H9 (cell line): ENCODE results near the gene MKX. TPM values are rescaled to one million over a fixed set of nuclear protein-coding genes. Genes with fewer than 3 reads are reported as not detected.

Experiments used
- DNase-seq: peaks from one replicate; pipeline ENCODE4 v3.0.0-alpha.2; 2017
- H2AFZ ChIP-seq: one replicate; pipeline ENCODE4 v1.6.1; 2013; ENCODE audit warnings: mild to moderate bottlenecking, low read length, control low read depth, moderate library complexity
- H2AK5ac ChIP-seq: 2 replicates; pipeline ENCODE4 v1.6.1; 2013; ENCODE audit warnings: low read length, control low read depth, mixed read lengths; ENCODE audit not compliant: insufficient read length
- H2BK120ac ChIP-seq: one replicate; pipeline ENCODE4 v1.6.1; 2013; ENCODE audit warnings: low read depth, mild to moderate bottlenecking, low read length, control low read depth, inconsistent platforms; ENCODE audit not compliant: poor library complexity, severe bottlenecking
- H2BK12ac ChIP-seq: 2 replicates; pipeline ENCODE4 v1.6.1; 2013; ENCODE audit warnings: low read length, control low read depth, mixed read lengths, low read depth; ENCODE audit not compliant: insufficient read length
- H2BK15ac ChIP-seq: 2 replicates; pipeline ENCODE4 v1.6.1; 2013; ENCODE audit warnings: low read depth, low read length, control low read depth
- H2BK20ac ChIP-seq: one replicate; pipeline ENCODE4 v1.6.1; 2013; ENCODE audit warnings: low read depth, mild to moderate bottlenecking, low read length, control low read depth, inconsistent platforms; ENCODE audit not compliant: poor library complexity, severe bottlenecking
- H2BK5ac ChIP-seq: 2 replicates; pipeline ENCODE4 v1.6.1; 2013; ENCODE audit warnings: low read length, control low read depth, mixed read lengths; ENCODE audit not compliant: insufficient read length
- H3K14ac ChIP-seq: 2 replicates; pipeline ENCODE4 v1.6.1; 2013; ENCODE audit warnings: low read length, control low read depth; ENCODE audit not compliant: insufficient read depth
- H3K18ac ChIP-seq: 2 replicates; pipeline ENCODE4 v1.6.1; 2013; ENCODE audit warnings: low read depth, mild to moderate bottlenecking, mixed read lengths, low read length, control low read depth; ENCODE audit not compliant: insufficient read length
- H3K23ac ChIP-seq: 2 replicates; pipeline ENCODE4 v1.6.1; 2013; ENCODE audit warnings: low read length, control low read depth, mixed read lengths, low read depth; ENCODE audit not compliant: insufficient read length
- H3K23me2 ChIP-seq: 2 replicates; pipeline ENCODE4 v1.6.1; 2013; ENCODE audit warnings: low read depth, mild to moderate bottlenecking, mixed read lengths, low read length, control low read depth; ENCODE audit not compliant: insufficient read length, poor library complexity, severe bottlenecking
- H3K27ac ChIP-seq: 2 replicates; pipeline ENCODE4 v1.5.1; 2013; ENCODE audit warnings: low read length, control low read depth, mixed read lengths, low read depth; ENCODE audit not compliant: insufficient read length
- H3K27me3 ChIP-seq: 2 replicates; pipeline ENCODE4 v1.6.1; 2013; ENCODE audit warnings: low read length, control low read depth, inconsistent platforms; ENCODE audit not compliant: insufficient read depth
- H3K4ac ChIP-seq: 2 replicates; pipeline ENCODE4 v1.6.1; 2013; ENCODE audit warnings: low read depth, mild to moderate bottlenecking, control low read depth, inconsistent platforms, low read length, moderate library complexity
- H3K4me1 ChIP-seq: 2 replicates; pipeline ENCODE4 v1.6.1; 2013; ENCODE audit warnings: low read length, control low read depth, inconsistent platforms; ENCODE audit not compliant: insufficient read depth
- H3K4me2 ChIP-seq: 2 replicates; pipeline ENCODE4 v1.6.1; 2013; ENCODE audit warnings: low read length, control low read depth, mixed read lengths; ENCODE audit not compliant: insufficient read length, insufficient read depth
- H3K56ac ChIP-seq: 2 replicates; pipeline ENCODE4 v1.6.1; 2013; ENCODE audit warnings: low read depth, mild to moderate bottlenecking, mixed read lengths, low read length, control low read depth; ENCODE audit not compliant: insufficient read length
- H3K79me1 ChIP-seq: 2 replicates; pipeline ENCODE4 v1.6.1; 2013; ENCODE audit warnings: low read depth, mild to moderate bottlenecking, moderate library complexity, low read length, control low read depth, inconsistent platforms; ENCODE audit not compliant: insufficient read depth, poor library complexity, severe bottlenecking
- H3K79me2 ChIP-seq: 2 replicates; pipeline ENCODE4 v1.6.1; 2013; ENCODE audit warnings: low read length, control low read depth, inconsistent platforms; ENCODE audit not compliant: insufficient read depth
- H3K9ac ChIP-seq: 2 replicates; pipeline ENCODE4 v1.6.1; 2013; ENCODE audit warnings: low read length, control low read depth, mixed read lengths; ENCODE audit not compliant: insufficient read length; ENCODE audit errors: extremely low read depth
- H3K9me3 ChIP-seq: one replicate; pipeline ENCODE4 v1.6.1; 2013; ENCODE audit warnings: low read depth, low read length, inconsistent platforms; ENCODE audit not compliant: control insufficient read depth
- H3T11ph ChIP-seq: one replicate; pipeline ENCODE4 v1.6.1; 2013; ENCODE audit warnings: mild to moderate bottlenecking, low read length, control low read depth, inconsistent platforms
- H4K20me1 ChIP-seq: one replicate; pipeline ENCODE4 v1.6.1; 2013; ENCODE audit not compliant: control insufficient read depth, insufficient read length, insufficient read depth
- H4K5ac ChIP-seq: 2 replicates; pipeline ENCODE4 v1.6.1; 2013; ENCODE audit warnings: low read depth, mild to moderate bottlenecking, mixed read lengths, low read length, control low read depth; ENCODE audit not compliant: insufficient read length
- H4K8ac ChIP-seq: replicated peaks from 2 replicates; pipeline ENCODE4 v1.6.1; 2013; ENCODE audit warnings: low read length, control low read depth, mixed read lengths, low read depth; ENCODE audit not compliant: insufficient read length
- H4K91ac ChIP-seq: 2 replicates; pipeline ENCODE4 v1.6.1; 2013; ENCODE audit warnings: low read depth, mild to moderate bottlenecking, moderate library complexity, mixed read lengths, low read length, control low read depth; ENCODE audit not compliant: insufficient read length
- H3K27ac Mint-ChIP-seq, 3 experiments: 2 replicates in 2 of 3; 3 replicates in 1 of 3; pipeline ENCODE4 v1.8.0; 2020 to 2021; ENCODE audit warnings: mixed read lengths in 3 of 3, mild to moderate bottlenecking in 1 of 3, moderate library complexity in 1 of 3
- H3K27me3 Mint-ChIP-seq: 2 replicates; pipeline ENCODE4 v1.8.0; 2021; ENCODE audit warnings: low read depth, mild to moderate bottlenecking, moderate library complexity, mixed read lengths
- H3K36me3 Mint-ChIP-seq, 3 experiments: 2 replicates in 2 of 3; 3 replicates in 1 of 3; pipeline ENCODE4 v1.8.0; 2020 to 2021; ENCODE audit warnings: low read depth in 3 of 3, mixed read lengths in 3 of 3; ENCODE audit not compliant: insufficient read depth in 1 of 3
- H3K4me1 Mint-ChIP-seq, 2 experiments: 2 replicates each; pipeline ENCODE4 v1.8.0; 2020; ENCODE audit warnings: mixed read lengths in 2 of 2
- H3K4me3 Mint-ChIP-seq, 2 experiments: 2 replicates in 1 of 2; 3 replicates in 1 of 2; pipeline ENCODE4 v1.8.0; 2020 to 2021; ENCODE audit warnings: mild to moderate bottlenecking in 2 of 2, mixed read lengths in 2 of 2, moderate library complexity in 1 of 2
- H3K9me3 Mint-ChIP-seq, 2 experiments: 2 replicates in 1 of 2; 3 replicates in 1 of 2; pipeline ENCODE4 v1.8.0; 2020; ENCODE audit warnings: mild to moderate bottlenecking in 2 of 2, mixed read lengths in 2 of 2, moderate library complexity in 1 of 2
- WGBS: extraction: QIAGEN DNeasy Blood & Tissue Kit; methylation state at CpG from one replicate; pipeline ENCODE4 v1.1.7; 2013; ENCODE audit warnings: missing lambda C conversion rate, low lambda C conversion rate, mixed read lengths; ENCODE audit not compliant: insufficient read length; ENCODE audit errors: extremely low coverage; 5-methylcytosine and 5-hydroxymethylcytosine counted together
- total RNA-seq: library from RNA; stranded (reverse); gene quantifications from 2 replicates; pipeline ENCODE4 v1.2.1, GENCODE V29; 2021
- TF ChIP-seq, protein P1 (sequence below): fragments of 200-600 bp; sonication (generic); conservative IDR thresholded peaks from 3 replicates; pipeline ENCODE4 v1.8.0; 2021; ENCODE audit warnings: antibody characterized with exemption, mild to moderate bottlenecking

Gene MKX
- total RNA-seq, 1 experiment from 2014 or later, result 0.46 TPM

DNA sequence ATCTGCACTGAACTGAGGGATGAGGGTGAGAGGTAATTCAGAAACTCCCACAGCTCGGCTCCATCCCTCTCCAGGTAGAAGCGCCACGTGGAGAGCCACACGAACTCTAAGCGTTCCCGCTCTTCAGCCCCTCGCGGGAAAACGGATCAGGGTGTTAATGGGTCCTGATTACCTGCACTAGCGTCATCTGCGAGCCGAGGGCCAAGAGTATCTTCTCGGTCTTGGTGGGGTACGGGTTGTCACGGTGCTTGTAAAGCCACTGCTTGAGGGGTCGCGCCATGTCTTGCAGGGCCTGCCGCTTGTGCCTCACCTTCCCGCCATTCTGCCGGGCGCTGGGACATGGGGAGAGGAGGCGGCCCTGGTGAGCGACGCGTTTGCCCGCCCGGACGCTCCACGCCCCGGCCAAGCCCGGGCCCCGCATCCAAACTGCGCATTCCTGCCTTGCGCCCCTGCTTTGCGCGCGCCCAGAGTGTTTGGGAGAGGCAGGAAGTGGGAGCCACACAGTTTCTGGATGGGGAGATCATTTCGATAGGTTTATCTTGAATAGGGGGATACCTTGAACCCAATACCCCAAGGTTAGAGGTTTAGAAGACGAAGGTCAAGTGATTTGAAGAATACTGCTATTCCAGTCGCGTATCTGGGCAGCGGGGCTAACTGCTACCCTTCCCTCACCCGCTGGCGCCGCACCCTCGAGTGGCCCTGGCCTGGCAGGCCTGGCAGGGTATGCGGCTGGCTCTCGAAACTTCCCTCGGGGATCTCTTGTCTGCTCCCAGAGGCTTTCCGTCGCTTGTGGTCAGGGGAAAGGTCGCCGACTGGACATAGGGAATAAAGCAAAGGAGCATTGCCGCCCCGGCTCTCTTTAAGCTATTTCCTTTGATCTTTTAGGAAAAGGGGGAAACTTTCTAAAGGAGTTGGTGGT, 4.2 kb downstream of the MKX start:
- H2BK5ac ChIP-seq, result no peak overlapping the region
- H3K27ac ChIP-seq, result no peak overlapping the region
- Mint-ChIP-seq H3K9me3 (peaks cover 0 to 7% of the 10 kb centered on the region in 2 experiments; a peak in 4 of 5 replicates), H3K4me3 (peak overlapping the region; percentile 60 to 90), H3K27ac (no peak overlapping the region; a peak in 1 of 7 replicates), H3K27me3 (peaks cover 84% of the 10 kb centered on the region), H3K36me3 (peaks cover 0 to 2% (median 0%) of the 10 kb centered on the region in 3 experiments; a peak in 1 of 7 replicates), H3K4me1 (peaks cover 17 to 28% of the 10 kb centered on the region in 2 experiments)
- TF ChIP-seq, protein P1, sequence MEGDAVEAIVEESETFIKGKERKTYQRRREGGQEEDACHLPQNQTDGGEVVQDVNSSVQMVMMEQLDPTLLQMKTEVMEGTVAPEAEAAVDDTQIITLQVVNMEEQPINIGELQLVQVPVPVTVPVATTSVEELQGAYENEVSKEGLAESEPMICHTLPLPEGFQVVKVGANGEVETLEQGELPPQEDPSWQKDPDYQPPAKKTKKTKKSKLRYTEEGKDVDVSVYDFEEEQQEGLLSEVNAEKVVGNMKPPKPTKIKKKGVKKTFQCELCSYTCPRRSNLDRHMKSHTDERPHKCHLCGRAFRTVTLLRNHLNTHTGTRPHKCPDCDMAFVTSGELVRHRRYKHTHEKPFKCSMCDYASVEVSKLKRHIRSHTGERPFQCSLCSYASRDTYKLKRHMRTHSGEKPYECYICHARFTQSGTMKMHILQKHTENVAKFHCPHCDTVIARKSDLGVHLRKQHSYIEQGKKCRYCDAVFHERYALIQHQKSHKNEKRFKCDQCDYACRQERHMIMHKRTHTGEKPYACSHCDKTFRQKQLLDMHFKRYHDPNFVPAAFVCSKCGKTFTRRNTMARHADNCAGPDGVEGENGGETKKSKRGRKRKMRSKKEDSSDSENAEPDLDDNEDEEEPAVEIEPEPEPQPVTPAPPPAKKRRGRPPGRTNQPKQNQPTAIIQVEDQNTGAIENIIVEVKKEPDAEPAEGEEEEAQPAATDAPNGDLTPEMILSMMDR, result no peak
- no peak overlapping the region for H2BK15ac ChIP-seq
- H3K79me2 ChIP-seq, result no peaks in the 10 kb centered on the region
- no peak overlapping the region for H4K91ac ChIP-seq
- no peaks in the 10 kb centered on the region for H3K79me1 ChIP-seq
- H3K27me3 ChIP-seq, result peaks cover 47% of the 10 kb centered on the region
- no peak overlapping the region for H4K8ac ChIP-seq
- peaks cover 50% of the 10 kb centered on the region for H3K23me2 ChIP-seq
- H2AK5ac ChIP-seq, result no peak overlapping the region
- H3K9ac ChIP-seq, result no peak overlapping the region
- H4K5ac ChIP-seq, result no peak overlapping the region
- no peaks in the 10 kb centered on the region for H3K9me3 ChIP-seq
- H3K4me2 ChIP-seq, result peak overlapping the region; percentile 92
- H3K23ac ChIP-seq, result no peak overlapping the region
- WGBS, result no CpG with 5 or more reads among the region's 55 CpGs
- H3K14ac ChIP-seq, result no peak overlapping the region
- no peak overlapping the region for H3K56ac ChIP-seq
- H2AFZ ChIP-seq, result no peak overlapping the region
- no peaks in the 10 kb centered on the region for H3K4me1 ChIP-seq
- no peak overlapping the region for H3K18ac ChIP-seq
- no peak overlapping the region for H2BK12ac ChIP-seq
- H4K20me1 ChIP-seq, result no peaks in the 10 kb centered on the region
- no peak overlapping the region for H2BK120ac ChIP-seq
- no peak overlapping the region for H2BK20ac ChIP-seq
- peak; percentile 49 for DNase-seq
- no peak overlapping the region for H3K4ac ChIP-seq
- H3T11ph ChIP-seq, result no peak overlapping the region
